Ovary (tissue), 9 donors: ENCODE measurements around the gene F13B. TPM values are rescaled to one million over a fixed set of nuclear protein-coding genes. Genes with fewer than 3 reads are reported as not detected.

ENCODE experiments used
- DNase-seq, 5 donors: peaks; one replicate each; pipeline ENCODE4 v3.0.0-alpha.2; 2019 to 2020
- H3K27ac ChIP-seq, 2 donors: fragments of 200-600 bp; one replicate each; pipeline versions ENCODE4 v1.5.1 to v1.8.0; 2019 to 2022
- H3K27me3 ChIP-seq: fragments of 200-600 bp; one replicate; pipeline ENCODE4 v1.8.0; 2022
- H3K36me3 ChIP-seq: fragments of 200-600 bp; sonication (generic); one replicate; pipeline ENCODE4 v1.5.1; 2019
- H3K4me1 ChIP-seq: one replicate; pipeline ENCODE4 v1.8.1; 2013; ENCODE audit warnings: mild to moderate bottlenecking, moderate library complexity; ENCODE audit not compliant: insufficient read depth
- H3K4me3 ChIP-seq: fragments of 200-600 bp; sonication (generic); one replicate; pipeline ENCODE4 v1.5.1; 2017
- H3K9me3 ChIP-seq, 2 donors: fragments of 200-600 bp in 1 of 2; sonication (generic) in 1 of 2; one replicate each; pipeline versions ENCODE4 v1.5.1 to v1.8.1; 2013 to 2019; ENCODE audit warnings: mild to moderate bottlenecking in 1 of 2, moderate library complexity in 1 of 2
- EP300 ChIP-seq: sonication (generic); formaldehyde crosslinking; IDR thresholded peaks from one replicate; pipeline ENCODE4 v1.6.1; 2017; ENCODE audit warnings: antibody characterized with exemption
- POLR2A ChIP-seq: fragments of 450-650 bp; IDR thresholded peaks from one replicate; pipeline ENCODE4 v1.6.1; 2017; ENCODE audit warnings: antibody characterized with exemption, mild to moderate bottlenecking, moderate library complexity
- WGBS, 3 donors: extraction: QIAGEN DNeasy Blood & Tissue Kit in 1 of 3; methylation state at CpG; one replicate each; pipeline versions ENCODE4 v1.1.5 to v1.1.7; 2013 to 2017; 5-methylcytosine and 5-hydroxymethylcytosine counted together
- intact Hi-C, 4 donors: fragments of 100-400 bp; cut with DNase I; formaldehyde crosslinking; loops; one replicate each; pipeline versions ENCODE4 v1.11.0 to v1.15.1; 2022 to 2023
- polyA plus RNA-seq, 2 donors: library from polyadenylated mRNA; stranded (reverse); fragments of 200-250 nt in 1 of 2; fragments of 350-450 nt in 1 of 2; fragmentation: Illumina TruSeq in 1 of 2; extraction: RNeasy Lipid Tissue Mini Kit (QIAGEN cat#74804) in 1 of 2; gene quantifications; one replicate each; pipeline ENCODE4 v1.2.3, GENCODE V29; 2013 to 2014
- total RNA-seq, 7 donors: library from RNA; depleted of rRNA in 2 of 7; stranded (reverse); fragments of >200 nt in 2 of 7; fragmentation: NEBNext Ultra II Directional in 3 of 7; extraction: Animal tissue kit (Norgen Biotek cat#: 25700) in 3 of 7; gene quantifications; one replicate each; pipeline versions ENCODE4 v1.1.0 to v1.2.4, GENCODE V29; 2016 to 2023
- TF ChIP-seq, protein P1 (sequence below), 3 donors: fragments of 450-650 bp in 2 of 3; fragments of 200-600 bp in 1 of 3; IDR thresholded peaks; one replicate each; pipeline versions ENCODE4 v1.5.1 to v1.8.0; 2016 to 2022; ENCODE audit warnings: antibody characterized with exemption in 3 of 3, mild to moderate bottlenecking in 1 of 3
- donor health status: DM: no; HTN: no; CAD: no; lungs with moderate emphysema.
- donor health status: DM: no; HTN: no; CAD: no.
- donor health status: Bipolar disorder and iron deficiency.
- donor health status: DM: yes; HTN: yes; CAD: no.
- donor health status: DM: no; HTN: no; CAD: no.
- donor health status: DM: yes; HTN: yes; CAD: no.

The F13B gene
- total and polyA plus RNA-seq, 9 donors: not detected

GRCh38 chr1:197080323-197080722, 13.3 kb upstream of the F13B start:
- no peak for DNase-seq
- intact Hi-C loops: no loop called here
- Histone ChIP-seq H3K27me3 (no peaks in the 10 kb centered on the region), H3K9me3 (peaks cover 0 to 6% of the 10 kb centered on the region in 2 donors), H3K4me1 (no peaks in the 10 kb centered on the region), H3K36me3 (no peaks in the 10 kb centered on the region), H3K4me3 (no peak overlapping the region), H3K27ac (no peak overlapping the region)
- TF ChIP-seq EP300 (no peak), POLR2A (no peak)
- TF ChIP-seq, protein P1, sequence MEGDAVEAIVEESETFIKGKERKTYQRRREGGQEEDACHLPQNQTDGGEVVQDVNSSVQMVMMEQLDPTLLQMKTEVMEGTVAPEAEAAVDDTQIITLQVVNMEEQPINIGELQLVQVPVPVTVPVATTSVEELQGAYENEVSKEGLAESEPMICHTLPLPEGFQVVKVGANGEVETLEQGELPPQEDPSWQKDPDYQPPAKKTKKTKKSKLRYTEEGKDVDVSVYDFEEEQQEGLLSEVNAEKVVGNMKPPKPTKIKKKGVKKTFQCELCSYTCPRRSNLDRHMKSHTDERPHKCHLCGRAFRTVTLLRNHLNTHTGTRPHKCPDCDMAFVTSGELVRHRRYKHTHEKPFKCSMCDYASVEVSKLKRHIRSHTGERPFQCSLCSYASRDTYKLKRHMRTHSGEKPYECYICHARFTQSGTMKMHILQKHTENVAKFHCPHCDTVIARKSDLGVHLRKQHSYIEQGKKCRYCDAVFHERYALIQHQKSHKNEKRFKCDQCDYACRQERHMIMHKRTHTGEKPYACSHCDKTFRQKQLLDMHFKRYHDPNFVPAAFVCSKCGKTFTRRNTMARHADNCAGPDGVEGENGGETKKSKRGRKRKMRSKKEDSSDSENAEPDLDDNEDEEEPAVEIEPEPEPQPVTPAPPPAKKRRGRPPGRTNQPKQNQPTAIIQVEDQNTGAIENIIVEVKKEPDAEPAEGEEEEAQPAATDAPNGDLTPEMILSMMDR (IDR thresholded peaks at IDR 0.05): no peak
- 93 to 95% (median 94%) methylated on average over 2 of the region's 2 CpGs for WGBS, 3 donors

DNA sequence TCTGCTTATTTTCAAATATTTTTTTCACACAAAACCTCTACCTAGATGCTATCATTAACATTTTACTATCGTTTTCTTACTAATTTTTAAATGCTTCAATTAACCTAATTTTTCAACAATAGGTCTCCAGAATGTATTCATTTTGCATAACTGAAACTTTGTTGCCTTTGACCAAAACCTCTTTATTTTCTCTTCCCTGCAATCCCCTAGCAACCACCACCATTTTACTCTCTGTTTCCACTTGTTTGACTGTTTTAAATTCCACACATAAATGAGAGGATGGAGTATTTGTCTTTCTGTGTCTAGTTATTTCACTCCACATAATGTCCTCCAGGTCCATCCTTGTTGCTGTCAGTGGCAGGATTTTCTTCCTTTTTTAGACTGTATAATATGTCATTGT, 9.5 kb upstream of the F13B start:
- no peaks in the 10 kb centered on the region for H3K4me1 ChIP-seq
- intact Hi-C loops: no loop called here
- no peak overlapping the region for H3K27ac ChIP-seq
- no peak for TF ChIP-seq EP300
- TF ChIP-seq, protein P1 (IDR thresholded peaks at IDR 0.05): no peak
- TF ChIP-seq POLR2A: no peak
- 71 to 79% (median 78%) methylated on average over 1 of the region's 1 CpG for WGBS, 3 donors
- H3K36me3 ChIP-seq: no peaks in the 10 kb centered on the region
- H3K27me3 ChIP-seq: no peaks in the 10 kb centered on the region
- H3K9me3 ChIP-seq: peaks cover 0 to 6% of the 10 kb centered on the region in 2 donors
- no peak for DNase-seq
- no peak overlapping the region for H3K4me3 ChIP-seq

GRCh38 chr1:197073978-197074377, 6.9 kb upstream of the F13B start:
- no peaks in the 10 kb centered on the region for H3K4me1 ChIP-seq
- 83 to 93% (median 89%) methylated on average over 1 of the region's 1 CpG for WGBS, 3 donors
- DNase-seq: no peak

GRCh38 chr1:197067457-197067818, 378 bp upstream of the F13B start:
- Histone ChIP-seq H3K4me3 (no peak overlapping the region), H3K36me3 (no peaks in the 10 kb centered on the region), H3K4me1 (no peaks in the 10 kb centered on the region), H3K27ac (no peak overlapping the region), H3K27me3 (no peaks in the 10 kb centered on the region), H3K9me3 (no peaks in the 10 kb centered on the region)
- intact Hi-C loops: no loop called here
- no peak for DNase-seq
- TF ChIP-seq, protein P1 (IDR thresholded peaks at IDR 0.05): no peak
- TF ChIP-seq EP300 (no peak), POLR2A (no peak)

More at GRCh38 chr1:197073978-197074377, 6.9 kb upstream of the F13B start:
- no peak overlapping the region for H3K27ac ChIP-seq
- no peaks in the 10 kb centered on the region for H3K27me3 ChIP-seq
- H3K4me3 ChIP-seq: no peak overlapping the region
- H3K36me3 ChIP-seq: no peaks in the 10 kb centered on the region
- intact Hi-C loops: no loop called here
- TF ChIP-seq, protein P1 (IDR thresholded peaks at IDR 0.05): no peak
- TF ChIP-seq EP300: no peak
- TF ChIP-seq POLR2A: no peak
- no peaks in the 10 kb centered on the region for H3K9me3 ChIP-seq

DNA sequence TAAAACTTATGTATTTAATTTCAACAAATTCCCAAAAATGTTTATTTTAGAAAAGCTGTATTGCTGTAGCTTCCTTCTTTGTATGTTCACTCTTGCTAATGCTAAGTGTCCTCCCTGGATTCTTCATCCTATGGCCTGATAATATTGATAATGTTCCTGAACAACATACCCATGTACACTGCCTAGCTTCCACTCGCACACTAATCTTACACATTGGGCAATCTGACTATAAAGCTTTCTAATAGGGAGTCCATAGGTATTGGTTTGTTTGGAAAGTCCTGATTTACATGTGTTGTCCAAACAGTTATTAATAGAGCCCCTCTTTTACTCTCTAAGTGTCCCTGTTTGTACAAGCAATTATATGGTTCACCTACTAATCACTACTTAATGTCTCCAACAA, 783 bp downstream of the F13B start:
- Histone ChIP-seq H3K27me3 (no peaks in the 10 kb centered on the region), H3K27ac (no peak overlapping the region), H3K9me3 (no peaks in the 10 kb centered on the region), H3K4me1 (no peaks in the 10 kb centered on the region), H3K4me3 (no peak overlapping the region), H3K36me3 (no peaks in the 10 kb centered on the region)
- TF ChIP-seq, protein P1 (IDR thresholded peaks at IDR 0.05): no peak
- TF ChIP-seq EP300: no peak
- TF ChIP-seq POLR2A: no peak
- DNase-seq: no peak
- intact Hi-C loops: no loop called here
- 97 to 100% (median 98%) methylated on average over 1 of the region's 1 CpG for WGBS, 3 donors
